Measurements from ENCODE around the gene TCIRG1.

- TF ChIP-seq CTCF (IDR thresholded peaks at IDR 0.05; ENCODE audit: poor library complexity) = no peak
- no peak for TF ChIP-seq EZH2 (IDR thresholded peaks at IDR 0.05; ENCODE audit: borderline replicate concordance)
- no peak for TF ChIP-seq EZH2phosphoT487 (IDR thresholded peaks at IDR 0.05; ENCODE audit: low read depth, severe bottlenecking, unreplicated experiment)
Observed at GRCh38 chr11:68067991-68068390, 29.2 kb downstream of the TCIRG1 start.

Data from hepatocyte (in vitro differentiated cells).